CD4-positive, alpha-beta T cell treated with Interleukin-15 for 1 hour (primary cell): ENCODE data around the gene OSBPL2.

Experiments used
- DNase-seq: peaks from one replicate; pipeline ENCODE4 v3.0.0-alpha.2; 2020

Gene OSBPL2

GRCh38 chr20:62222972-62223371, 15.3 kb upstream of the OSBPL2 start:
- no peak for DNase-seq

DNA sequence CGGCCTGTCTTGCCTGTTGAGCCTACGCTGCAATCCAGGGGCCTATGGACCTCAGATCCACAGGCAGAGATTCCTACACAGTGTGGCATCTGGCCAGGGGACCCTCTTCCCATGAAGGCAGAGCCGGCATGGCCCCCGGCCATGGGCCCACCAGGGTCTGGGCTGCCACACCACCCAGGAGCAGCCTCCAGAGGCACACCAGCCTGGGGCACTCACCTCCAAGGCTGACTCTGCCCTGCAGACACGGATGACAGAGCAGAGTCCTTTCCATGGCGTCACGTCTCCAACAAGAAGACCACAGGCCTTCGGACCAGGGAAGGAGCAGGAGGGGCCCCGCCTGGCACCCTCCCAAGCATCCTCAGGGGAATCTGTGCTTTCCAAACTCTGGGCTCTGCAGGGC, 14.8 kb upstream of the OSBPL2 start:
- DNase-seq: no peak

DNA sequence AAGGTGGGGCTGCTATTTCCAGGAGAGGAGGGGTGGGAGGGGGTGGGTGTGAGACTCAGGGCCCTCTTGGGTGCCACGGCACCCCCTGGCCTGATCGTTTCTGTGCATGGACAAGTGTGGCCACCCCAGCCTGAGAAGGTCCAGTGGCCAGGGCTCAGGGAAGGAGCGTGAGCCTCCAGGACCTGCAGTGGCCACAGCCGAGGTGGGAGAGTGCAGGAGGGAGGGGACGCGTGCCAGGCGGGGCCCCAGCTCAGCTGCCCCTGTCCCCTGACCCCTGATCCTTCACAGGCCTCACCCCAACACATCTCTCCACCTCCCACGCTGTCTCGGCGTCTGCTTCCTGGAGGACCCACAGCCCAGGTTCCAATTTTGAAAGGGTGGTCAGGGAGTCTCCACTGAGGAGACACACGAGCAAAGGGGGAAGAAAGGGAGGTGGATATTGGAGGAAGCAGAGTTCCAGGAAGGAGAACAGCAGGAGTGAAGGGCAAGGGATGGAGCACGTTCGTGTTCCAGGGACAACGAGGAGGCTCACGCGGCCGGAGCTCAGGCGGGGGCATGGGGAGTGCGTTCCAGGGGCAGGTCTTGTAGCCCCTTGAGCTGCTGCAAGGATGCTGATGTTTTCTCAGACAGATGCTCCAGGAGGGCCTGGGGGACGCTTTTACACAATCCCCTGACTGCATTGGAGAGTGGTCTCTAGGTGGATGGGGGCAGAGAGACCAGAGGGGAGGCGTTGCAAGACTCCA, 14.0 kb upstream of the OSBPL2 start:
- DNase-seq: no peak

GRCh38 chr20:62225026-62225425, 13.3 kb upstream of the OSBPL2 start:
- no peak for DNase-seq

- DNase-seq: no peak
These were observed 12.3 kb upstream of the OSBPL2 start for GRCh38 chr20:62225820-62226635.

DNA sequence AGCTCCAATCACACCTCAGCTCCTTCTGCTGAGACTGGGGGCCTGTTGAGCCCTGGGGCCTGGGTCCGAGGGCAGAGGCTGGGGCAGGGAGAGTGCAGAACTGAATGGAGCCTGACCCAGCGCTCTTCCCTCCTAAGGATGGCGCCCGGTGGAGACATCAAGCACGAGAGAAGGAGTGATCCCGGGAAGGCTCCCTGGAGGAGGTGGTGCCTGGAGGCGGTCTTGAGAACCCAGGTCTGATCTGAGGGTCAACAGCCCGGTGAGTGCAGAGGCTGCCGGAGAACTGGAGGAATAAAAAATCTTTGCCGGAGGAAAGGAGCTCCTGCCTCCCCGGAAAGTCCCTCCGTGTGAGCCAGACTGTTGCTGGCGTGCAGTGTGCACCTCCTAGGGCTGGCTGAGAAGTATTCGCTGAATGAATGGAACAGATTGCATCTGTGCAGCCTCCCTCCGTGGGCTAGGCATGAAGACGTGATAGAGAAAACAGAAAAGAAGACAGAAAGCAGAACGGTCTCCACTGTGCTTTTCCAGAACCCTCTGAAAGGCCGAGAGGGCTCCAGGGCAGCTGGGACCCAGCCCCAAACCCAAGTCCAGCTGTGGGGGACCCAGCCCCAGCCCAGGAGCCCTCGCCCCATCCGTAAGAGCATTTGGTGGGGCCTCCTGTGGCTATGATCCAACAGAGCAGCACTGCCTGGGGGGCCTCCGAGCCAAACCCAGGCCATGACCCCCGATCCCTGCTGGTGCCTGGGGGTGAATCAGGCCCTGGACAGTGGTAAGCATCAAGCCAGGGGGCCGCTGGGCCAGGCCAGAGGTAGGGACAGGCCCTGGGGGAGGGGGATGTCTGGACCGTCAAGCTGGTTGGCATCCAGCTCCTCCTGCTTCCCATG, 11.4 kb upstream of the OSBPL2 start:
- DNase-seq: no peak

DNA sequence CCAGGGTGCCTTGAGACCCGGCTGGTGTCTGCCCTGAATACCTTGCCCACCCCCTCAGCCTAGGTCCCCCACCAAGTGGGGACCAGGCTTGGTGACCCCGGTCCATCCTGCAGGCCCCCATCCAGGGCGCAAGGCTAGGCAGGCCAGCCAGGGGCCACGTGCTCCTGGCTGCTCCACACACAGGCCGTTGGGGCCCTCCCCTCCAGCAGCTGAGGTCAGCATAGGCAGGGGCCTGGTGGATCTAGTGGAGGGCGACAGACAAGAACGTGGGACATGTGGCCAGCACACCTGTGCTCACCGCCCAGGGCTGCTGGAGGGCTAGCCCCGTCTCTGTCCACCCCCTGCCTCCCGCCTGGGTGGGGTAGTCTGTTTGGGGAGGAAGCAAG, 10.7 kb upstream of the OSBPL2 start:
- DNase-seq: no peak

- DNase-seq: no peak
These were observed 10.1 kb upstream of the OSBPL2 start for GRCh38 chr20:62227977-62228958.

- DNase-seq: no peak
These were observed 9.3 kb upstream of the OSBPL2 start for GRCh38 chr20:62228982-62229545.

GRCh38 chr20:62229667-62230066, 8.7 kb upstream of the OSBPL2 start:
- no peak for DNase-seq

DNA sequence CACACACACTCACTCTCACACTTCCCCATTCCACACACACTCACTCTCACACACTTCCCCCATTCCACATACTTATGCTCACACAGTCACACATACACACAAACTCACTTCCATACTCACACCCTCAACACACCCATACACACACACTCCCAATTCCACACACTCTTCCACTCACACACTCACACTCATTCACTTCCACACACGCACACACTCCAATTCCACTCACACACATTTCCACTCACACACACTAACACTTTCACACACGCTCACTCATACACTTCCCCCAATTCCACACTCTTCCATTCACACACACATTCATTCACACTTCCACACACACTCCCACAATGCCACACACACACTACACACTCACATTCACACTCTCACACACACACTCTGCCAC, 8.0 kb upstream of the OSBPL2 start:
- DNase-seq: no peak

- DNase-seq: no peak
These were observed 7.6 kb upstream of the OSBPL2 start for GRCh38 chr20:62230696-62231095.

- DNase-seq: no peak
These were observed 7.0 kb upstream of the OSBPL2 start for GRCh38 chr20:62231292-62231691.

DNA sequence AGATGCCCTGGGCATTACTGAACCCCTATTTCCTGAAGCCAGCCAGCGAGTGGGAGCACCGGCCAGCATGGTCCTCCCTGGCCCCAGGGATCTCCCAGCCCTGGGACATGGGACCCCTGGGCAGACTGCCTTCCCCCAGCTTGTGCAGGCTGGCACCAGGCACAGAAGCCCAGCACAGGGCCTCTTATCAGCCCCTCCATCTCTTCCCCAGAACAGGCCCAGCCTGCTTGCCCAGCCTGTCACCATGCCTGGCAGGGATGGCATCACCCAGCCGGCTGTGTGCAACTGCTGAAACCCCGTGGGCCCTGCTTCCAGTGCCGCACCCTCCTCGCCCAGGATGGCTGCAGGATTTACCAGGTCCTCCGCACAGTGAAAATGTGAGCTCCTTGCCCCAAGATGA, 6.1 kb upstream of the OSBPL2 start:
- DNase-seq: no peak

- DNase-seq: no peak
These were observed 5.3 kb upstream of the OSBPL2 start for GRCh38 chr20:62232770-62233645.

DNA sequence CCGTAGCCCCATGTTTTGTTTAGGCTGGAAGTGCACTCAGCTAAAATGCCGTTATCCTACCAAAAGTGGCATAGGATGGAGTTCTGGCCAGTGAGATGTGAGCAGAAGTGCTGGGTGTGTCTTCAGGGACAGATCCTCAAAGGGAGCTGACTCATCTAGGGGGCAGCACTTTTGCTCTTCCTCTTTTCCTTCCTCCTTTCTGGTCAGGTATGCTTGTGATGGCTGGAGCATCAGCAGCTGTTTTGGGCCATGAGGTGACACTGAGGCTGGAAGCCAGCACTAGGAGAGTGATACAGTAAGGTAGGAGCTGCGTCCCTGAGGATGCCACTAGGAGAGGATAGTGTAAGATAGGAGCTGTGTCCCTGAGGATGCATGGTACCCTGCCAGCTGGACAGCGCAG, 4.6 kb upstream of the OSBPL2 start:
- no peak for DNase-seq

GRCh38 chr20:62234339-62234738, 4.0 kb upstream of the OSBPL2 start:
- DNase-seq: no peak

DNA sequence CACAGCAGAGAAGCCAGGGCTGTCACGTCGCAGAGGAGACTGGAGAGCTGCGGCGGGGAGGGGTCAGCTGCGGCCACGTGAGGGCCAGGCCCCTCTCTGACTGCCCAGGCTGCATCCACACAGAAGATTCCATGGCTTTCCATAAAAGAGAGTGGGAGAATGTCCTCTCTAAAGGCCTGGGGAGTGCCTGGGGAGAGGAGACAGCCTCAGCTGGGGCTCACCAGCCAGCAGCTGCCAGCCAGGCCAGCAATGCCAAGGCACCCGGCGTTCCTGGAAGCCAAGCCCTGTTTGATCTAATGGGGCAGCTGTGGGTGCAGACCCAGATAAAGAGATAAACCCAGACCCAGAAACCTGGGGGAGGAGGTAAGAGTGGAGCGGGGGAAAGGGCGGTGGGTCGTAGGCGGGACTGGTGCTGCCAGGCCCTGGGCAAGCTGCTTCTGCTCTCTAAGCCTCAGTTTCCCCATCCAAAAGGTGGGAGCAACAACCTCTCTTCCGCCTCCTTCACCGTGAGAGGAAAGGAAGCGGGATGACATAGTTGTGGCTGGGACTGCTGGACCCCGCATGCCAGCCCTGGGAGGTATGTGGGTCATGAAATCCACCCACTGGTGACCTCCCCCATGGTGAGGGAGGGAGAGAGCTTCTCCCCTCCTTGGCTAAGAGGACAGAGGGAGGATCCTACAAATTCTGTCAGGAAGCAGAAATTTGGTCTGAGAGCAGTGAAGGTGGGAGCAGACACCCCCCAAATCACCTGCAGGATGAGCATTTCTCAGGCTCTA, 3.1 kb upstream of the OSBPL2 start:
- no peak for DNase-seq

GRCh38 chr20:62235777-62236157, 2.6 kb upstream of the OSBPL2 start:
- DNase-seq: no peak

- no peak for DNase-seq
These were observed 2.1 kb upstream of the OSBPL2 start for GRCh38 chr20:62236200-62236599.
